BJ (cell line): ENCODE measurements around the gene TBC1D9. TPM values are rescaled to one million over a fixed set of nuclear protein-coding genes. Genes with fewer than 3 reads are reported as not detected.

ENCODE experiments used
- CTCF ChIA-PET: fragments of 350-600 bp; formaldehyde crosslinking; extraction: SDS; loops from one replicate; lab custom pipeline; 2021; ENCODE audit warnings: antibody characterized with exemption, inconsistent platforms; lab: Yijun Ruan, JAX
- POLR2A ChIA-PET: fragments of 300-600 bp; sonication (Branson Sonifier 250); formaldehyde crosslinking; extraction: SDS; loops from one replicate; lab custom pipeline; 2021; ENCODE audit warnings: antibody characterized with exemption; lab: Charles Lee
- DNase-seq: peaks from one replicate; pipeline ENCODE4 v3.0.0-alpha.2; 2011; ENCODE audit warnings: low read depth
- H3K27me3 ChIP-seq: 2 replicates; pipeline ENCODE4 v1.6.0; 2011; ENCODE audit warnings: low read length; ENCODE audit not compliant: control insufficient read depth, insufficient read depth
- H3K36me3 ChIP-seq: 2 replicates; pipeline ENCODE4 v1.5.1; 2011; ENCODE audit warnings: low read length; ENCODE audit not compliant: control insufficient read depth, insufficient read depth
- H3K4me3 ChIP-seq: 2 replicates; pipeline ENCODE4 v1.5.1; 2011; ENCODE audit warnings: low read depth, mild to moderate bottlenecking, control low read depth, low read length
- CTCF ChIP-seq: IDR thresholded peaks from 2 replicates; pipeline ENCODE4 v1.5.1; 2011; ENCODE audit warnings: low read depth, mild to moderate bottlenecking, control low read depth, inconsistent platforms, low read length, moderate library complexity; ENCODE audit not compliant: insufficient read depth
- polyA plus RNA-seq: library from polyadenylated mRNA; depleted of rRNA; stranded (reverse); fragments of >200 nt; gene quantifications from 2 replicates; pipeline ENCODE4 v1.2.3, GENCODE V29; 2011

The TBC1D9 gene
- polyA plus RNA-seq, 1 experiment = 12.0 TPM

- Histone ChIP-seq H3K4me3 (no peak overlapping the region; the same call in 1 of the 2 replicates), H3K36me3 (peaks cover 3% of the 10 kb centered on the region), H3K27me3 (no peaks in the 10 kb centered on the region)
- POLR2A ChIA-PET = interaction anchor here (0.7 kb wide), 1 partner anchor 20 kb away, joined by 3 read pairs; no protein-coding TSS in a partner anchor
- no peak for TF ChIP-seq CTCF
- CTCF ChIA-PET = interaction anchor here (0.7 to 1.2 kb wide), 3 partner anchors 84 to 205 kb away, joined by 3 read pairs; partner anchors contain the start of gene TBC1D9
- no peak for DNase-seq
These were observed 102.3 kb downstream of the TBC1D9 start for GRCh38 chr4:140653718-140654494.

- no peak for DNase-seq
- no peak overlapping the region for H3K4me3 ChIP-seq
- ChIA-PET CTCF (no interaction called here), POLR2A (no interaction called here)
- H3K36me3 ChIP-seq = peaks cover 1% of the 10 kb centered on the region
- no peaks in the 10 kb centered on the region for H3K27me3 ChIP-seq
- TF ChIP-seq CTCF = no peak
These were observed 103.6 kb downstream of the TBC1D9 start for GRCh38 chr4:140652601-140653000.

GRCh38 chr4:140648716-140649308, 107.4 kb downstream of the TBC1D9 start:
- CTCF ChIA-PET = no interaction called here
- POLR2A ChIA-PET = interaction anchor here (0.6 kb wide), 1 partner anchor 69 kb away, joined by 9 read pairs; no protein-coding TSS in a partner anchor
- TF ChIP-seq CTCF = no peak
- Histone ChIP-seq H3K36me3 (peaks cover 2% of the 10 kb centered on the region), H3K4me3 (no peak overlapping the region), H3K27me3 (no peaks in the 10 kb centered on the region)
- no peak for DNase-seq

- TF ChIP-seq CTCF = no peak
- POLR2A ChIA-PET = no interaction called here
- CTCF ChIA-PET = no interaction called here
- Histone ChIP-seq H3K4me3 (no peak overlapping the region), H3K27me3 (no peaks in the 10 kb centered on the region), H3K36me3 (peaks cover 6% of the 10 kb centered on the region)
- no peak for DNase-seq
These were observed 110.4 kb downstream of the TBC1D9 start for GRCh38 chr4:140645614-140646412.

- peaks cover 6% of the 10 kb centered on the region for H3K36me3 ChIP-seq
- no peak overlapping the region for H3K4me3 ChIP-seq
- POLR2A ChIA-PET = no interaction called here
- no peak for DNase-seq
- no peak for TF ChIP-seq CTCF
- CTCF ChIA-PET = no interaction called here
- no peaks in the 10 kb centered on the region for H3K27me3 ChIP-seq
These were observed 111.0 kb downstream of the TBC1D9 start for GRCh38 chr4:140645196-140645595.
